SW 1271 (cell line): Measurements from ENCODE around the gene DYNC1I1.

Experiments used
- DNase-seq, 2 experiments: peaks; one replicate each; lab custom pipeline; 2025; lab: John Stamatoyannopoulos, UW

The DYNC1I1 gene

GRCh38 chr7:95963446-95963990 is 191.2 kb downstream of the DYNC1I1 start:
- DNase-seq = no peak

- no peak for DNase-seq
Measured at GRCh38 chr7:95971716-95972115, 199.4 kb downstream of the DYNC1I1 start.

- DNase-seq = no peak
Measured at GRCh38 chr7:95972523-95972922, 200.2 kb downstream of the DYNC1I1 start.

GRCh38 chr7:95974108-95974507 is 201.8 kb downstream of the DYNC1I1 start:
- no peak for DNase-seq

- no peak for DNase-seq
Measured at GRCh38 chr7:95976369-95977060, 204.2 kb downstream of the DYNC1I1 start.

- DNase-seq = no peak
Measured at GRCh38 chr7:95977994-95978393, 205.6 kb downstream of the DYNC1I1 start.

- DNase-seq = no peak
Measured at GRCh38 chr7:95980167-95980566, 207.8 kb downstream of the DYNC1I1 start.

- no peak for DNase-seq
Measured at GRCh38 chr7:95980706-95981105, 208.4 kb downstream of the DYNC1I1 start.

GRCh38 chr7:95986178-95986764 is 213.9 kb downstream of the DYNC1I1 start:
- no peak for DNase-seq

GRCh38 chr7:95989301-95989700 is 216.9 kb downstream of the DYNC1I1 start:
- no peak for DNase-seq

GRCh38 chr7:95993380-95993779 is 221.0 kb downstream of the DYNC1I1 start:
- no peak for DNase-seq

GRCh38 chr7:95996174-95996573 is 223.8 kb downstream of the DYNC1I1 start:
- no peak for DNase-seq

- no peak for DNase-seq
Measured at GRCh38 chr7:95996886-95997285, 224.5 kb downstream of the DYNC1I1 start.

- no peak for DNase-seq
Measured at GRCh38 chr7:95997632-95998031, 225.3 kb downstream of the DYNC1I1 start.

- DNase-seq = no peak
Measured at GRCh38 chr7:95999481-95999880, 227.1 kb downstream of the DYNC1I1 start.

- no peak for DNase-seq
Measured at GRCh38 chr7:96004578-96004977, 232.2 kb downstream of the DYNC1I1 start.

GRCh38 chr7:96005271-96005670 is 232.9 kb downstream of the DYNC1I1 start:
- no peak for DNase-seq

- no peak for DNase-seq
Measured at GRCh38 chr7:96009148-96009547, 236.8 kb downstream of the DYNC1I1 start.

GRCh38 chr7:96013836-96014235 is 241.5 kb downstream of the DYNC1I1 start:
- DNase-seq = no peak

- no peak for DNase-seq
Measured at GRCh38 chr7:96014617-96015016, 242.3 kb downstream of the DYNC1I1 start.

GRCh38 chr7:96016056-96016586 is 243.8 kb downstream of the DYNC1I1 start:
- no peak for DNase-seq

GRCh38 chr7:96016735-96017134 is 244.4 kb downstream of the DYNC1I1 start:
- DNase-seq = no peak

- DNase-seq = no peak
Measured at GRCh38 chr7:96017877-96018276, 245.5 kb downstream of the DYNC1I1 start.
